D721Med (cell line): ENCODE measurements around the gene DPM3.
"Not testable (repeated sequence)": the region's sequence is repeated elsewhere in the genome, so short reads cannot be mapped to it uniquely, and the experiment has no call there.

Experiments
- DNase-seq: peaks from one replicate; pipeline ENCODE4 v3.0.0; 2011; ENCODE audit warnings: low spot score; ENCODE audit not compliant: insufficient read length
- FAIRE-seq: peaks from 2 replicates; lab custom pipeline; 2011; peaks lifted over from hg19 to GRCh38; lab: Jason Lieb, UNC
- CTCF ChIP-seq: IDR thresholded peaks from 2 replicates; pipeline ENCODE4 v1.5.1; 2012; ENCODE audit warnings: mild to moderate bottlenecking, control low read depth; ENCODE audit not compliant: insufficient read depth; ENCODE audit errors: missing control alignments

The DPM3 gene

GRCh38 chr1:155125511-155125945 is 14.8 kb downstream of the DPM3 start:
- no peak for TF ChIP-seq CTCF
- FAIRE-seq (no peak), DNase-seq (no peak)

GRCh38 chr1:155124503-155125463 is 15.5 kb downstream of the DPM3 start:
- no peak for TF ChIP-seq CTCF
- DNase-seq = no peak
- no peak for FAIRE-seq

GRCh38 chr1:155123801-155124200 is 16.5 kb downstream of the DPM3 start:
- TF ChIP-seq CTCF = no peak
- DNase-seq (no peak), FAIRE-seq (no peak)

DNA sequence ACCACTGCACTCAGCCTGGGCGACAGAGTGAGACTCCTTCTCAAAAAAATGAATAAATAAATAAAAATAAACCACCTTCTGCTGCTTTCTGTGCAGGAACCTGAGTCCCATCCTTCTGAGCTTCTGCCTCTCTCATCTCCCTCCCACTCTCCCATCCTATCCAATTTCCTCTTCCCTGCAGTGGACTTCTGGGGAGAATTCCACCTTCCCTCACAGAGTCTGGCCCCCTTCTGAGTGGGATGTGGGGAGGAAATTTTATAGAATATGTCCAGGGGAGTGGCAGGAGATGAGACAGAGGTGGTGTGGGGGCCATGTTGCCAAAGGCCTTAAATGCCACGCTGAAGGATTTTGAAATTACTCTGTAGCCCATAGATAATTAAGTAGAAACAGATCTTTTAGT is 18.0 kb downstream of the DPM3 start:
- FAIRE-seq (no peak), DNase-seq (no peak)
- no peak for TF ChIP-seq CTCF

GRCh38 chr1:155121249-155121648 is 19.1 kb downstream of the DPM3 start:
- DNase-seq (no peak), FAIRE-seq (no peak)
- no peak for TF ChIP-seq CTCF

GRCh38 chr1:155120253-155120652 is 20.1 kb downstream of the DPM3 start:
- FAIRE-seq = no peak
- no peak for TF ChIP-seq CTCF
- DNase-seq = no peak

DNA sequence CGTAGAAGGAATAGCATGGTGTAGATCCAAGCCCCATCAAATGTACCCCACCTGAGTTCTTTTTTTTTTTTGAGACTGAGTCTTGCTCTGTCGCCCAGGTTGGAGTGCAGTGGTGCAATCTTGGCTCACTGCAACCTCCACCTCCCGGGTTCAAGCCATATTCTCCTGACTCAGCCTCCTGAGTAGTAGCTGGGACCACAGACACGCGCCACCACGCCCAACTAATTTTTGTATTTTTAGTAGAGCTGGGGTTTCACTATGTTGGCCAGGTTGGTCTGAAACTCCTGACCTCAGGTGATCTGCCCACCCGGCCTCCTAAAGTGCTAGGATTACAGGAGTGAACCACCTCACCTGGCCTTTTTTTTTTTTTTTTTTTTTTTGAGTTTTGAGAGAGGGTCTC is 22.2 kb downstream of the DPM3 start:
- DNase-seq, FAIRE-seq: not testable (repeated sequence)
